GM12878 (cell line): ENCODE data around the gene THBS3. TPM values are rescaled to one million over a fixed set of nuclear protein-coding genes. Genes with fewer than 3 reads are reported as not detected.

Source experiments
- ATAC-seq: fragments of 200-7000 bp; cut with Tn5 transposase; 3 replicates; pipeline ENCODE4 v1.9.1; 2020; ENCODE audit warnings: mild to moderate bottlenecking, moderate library complexity
- BruUV-seq: library from RNA; stranded (reverse); fragments of 400-500 nt; replicated peaks from 2 replicates; lab custom pipeline; 2021; lab: Mats Ljungman, UMichigan
- CTCF ChIA-PET: fragments of 300-600 bp; sonication (Branson Sonifier 250); formaldehyde crosslinking; extraction: SDS; loops from one replicate; lab custom pipeline; 2021; ENCODE audit warnings: inconsistent platforms; lab: Yijun Ruan, JAX
- POLR2A ChIA-PET: fragments of 350-600 bp; formaldehyde crosslinking; extraction: SDS; loops from one replicate; lab custom pipeline; 2021; ENCODE audit warnings: inconsistent platforms; lab: Charles Lee
- RAD21 ChIA-PET: fragments of 300-600 bp; sonication (Branson Sonifier 250); formaldehyde crosslinking; loops from one replicate; lab custom pipeline; 2023; ENCODE audit warnings: antibody characterized with exemption; ENCODE audit not compliant: unreplicated experiment; lab: Charles Lee
- SMC1A ChIA-PET: fragments of 300-600 bp; sonication (Branson Sonifier 250); formaldehyde crosslinking; loops from one replicate; lab custom pipeline; 2023; ENCODE audit not compliant: unreplicated experiment, uncharacterized antibody; lab: Charles Lee
- DNase-seq: peaks from one replicate; pipeline ENCODE4 v3.0.0-alpha.2; 2011; ENCODE audit warnings: low read depth, low spot score
- FAIRE-seq: peaks from 3 replicates; lab custom pipeline; 2011; peaks lifted over from hg19 to GRCh38; lab: Jason Lieb, UNC
- H2AFZ ChIP-seq: 2 replicates; pipeline ENCODE4 v1.6.0; 2011; ENCODE audit warnings: low read depth, low read length, control low read depth; ENCODE audit not compliant: control insufficient read depth
- H3K27ac ChIP-seq: 2 replicates; pipeline ENCODE4 v1.5.1; 2011; ENCODE audit warnings: control low read depth; ENCODE audit not compliant: control insufficient read depth, insufficient read depth
- H3K27me3 ChIP-seq, 2 experiments: replicated peaks in 1 of 2; 2 replicates each; pipeline versions ENCODE4 v1.6.0 to v1.6.1; 2011; ENCODE audit warnings: low read length in 1 of 2; ENCODE audit not compliant: control insufficient read depth in 2 of 2, insufficient read depth in 2 of 2
- H3K36me3 ChIP-seq, 2 experiments: 2 replicates each; pipeline ENCODE4 v1.5.1; 2011; ENCODE audit warnings: low read length in 1 of 2; ENCODE audit not compliant: control insufficient read depth in 2 of 2, insufficient read depth in 2 of 2
- H3K4me1 ChIP-seq: 2 replicates; pipeline ENCODE4 v1.6.1; 2011; ENCODE audit warnings: mild to moderate bottlenecking, low read length, moderate library complexity, mixed read lengths; ENCODE audit not compliant: control insufficient read depth, insufficient read depth
- H3K4me2 ChIP-seq: 2 replicates; pipeline ENCODE4 v1.6.0; 2011; ENCODE audit warnings: control low read depth; ENCODE audit not compliant: control insufficient read depth, insufficient read depth
- H3K4me3 ChIP-seq: fragments of 200-600 bp; sonication (generic); 2 replicates; pipeline ENCODE4 v1.5.1; 2016
- H3K79me2 ChIP-seq: 2 replicates; pipeline ENCODE4 v1.6.0; 2011; ENCODE audit warnings: low read length; ENCODE audit not compliant: control insufficient read depth, insufficient read depth
- H3K9ac ChIP-seq: 2 replicates; pipeline ENCODE4 v1.8.0; 2011; ENCODE audit warnings: low read length, control low read depth, mixed read lengths; ENCODE audit not compliant: control insufficient read depth, insufficient read depth
- H3K9me3 ChIP-seq: replicated peaks from 3 replicates; pipeline ENCODE4 v1.5.1; 2011; ENCODE audit warnings: mild to moderate bottlenecking, low read length; ENCODE audit not compliant: control insufficient read depth, insufficient read depth
- H4K20me1 ChIP-seq: 2 replicates; pipeline ENCODE4 v1.6.0; 2011; ENCODE audit not compliant: control insufficient read depth, insufficient read depth
- ATF7 ChIP-seq: fragments of 450-650 bp; IDR thresholded peaks from 2 replicates; pipeline ENCODE4 v1.6.1; 2016; ENCODE audit warnings: low read depth, mild to moderate bottlenecking
- ELK1 ChIP-seq: IDR thresholded peaks from 2 replicates; pipeline ENCODE4 v1.6.1; 2012; ENCODE audit warnings: low read depth, low read length, improper control_type of control experiment
- MLLT1 ChIP-seq: fragments of 450-650 bp; IDR thresholded peaks from 2 replicates; pipeline ENCODE4 v1.6.1; 2016; ENCODE audit warnings: mild to moderate bottlenecking
- NFIC ChIP-seq: IDR thresholded peaks from 2 replicates; pipeline ENCODE4 v1.6.1; 2012; ENCODE audit warnings: low read depth, mild to moderate bottlenecking, inconsistent platforms, low read length, moderate library complexity
- NRF1 ChIP-seq: conservative IDR thresholded peaks from 2 replicates; pipeline ENCODE4 v1.6.1; 2011; ENCODE audit warnings: mild to moderate bottlenecking, low read depth, low read length, improper control_type of control experiment
- STAT3 ChIP-seq: IDR thresholded peaks from 2 replicates; pipeline ENCODE4 v1.6.1; 2011; ENCODE audit warnings: low read depth, low read length, improper control_type of control experiment
- SUPT20H ChIP-seq: IDR thresholded peaks from 2 replicates; pipeline ENCODE4 v1.6.1; 2011; ENCODE audit warnings: low read depth, mild to moderate bottlenecking, low read length, moderate library complexity, borderline replicate concordance; ENCODE audit not compliant: control insufficient read depth
- WGBS: methylation state at CpG from one replicate; pipeline ENCODE4 v1.1.6; 2016; ENCODE audit warnings: low lambda C conversion rate; ENCODE audit not compliant: insufficient replicate concordance, insufficient coverage; ENCODE audit errors: missing lambda C conversion rate; 5-methylcytosine and 5-hydroxymethylcytosine counted together
- in situ Hi-C: fragments of 300-500 bp; cut with MboI; formaldehyde crosslinking; loops from 9 replicates; pipeline ENCODE4 v1.14.3; 2018; ENCODE audit warnings: mixed read lengths
- intact Hi-C: fragments of 100-400 bp; cut with micrococcal nuclease; formaldehyde crosslinking; loops from one replicate; pipeline ENCODE4 v1.14.2; 2022; ENCODE audit not compliant: unreplicated experiment
- polyA plus RNA-seq, 11 experiments: library from polyadenylated mRNA; depleted of rRNA in 4 of 11; unstranded in 6 of 11; stranded (reverse) in 5 of 11; fragments of >200 nt; fragmentation: Nextera tagmentation in 4 of 11; fragmentation: Illumina TruSeq in 1 of 11; extraction: Ambion mirVana in 4 of 11; extraction: Trizol in 1 of 11; gene quantifications; 1 replicate in 1 of 11; 2 replicates in 10 of 11; pipeline versions ENCODE4 v1.2.1 to v1.2.3, GENCODE V29; 2011 to 2016; ENCODE audit warnings: inconsistent platforms in 2 of 11, missing spikeins in 2 of 11, low read depth in 1 of 11
- total RNA-seq, 4 experiments: library from RNA; depleted of rRNA in 3 of 4; stranded (reverse); fragments of >200 nt in 3 of 4; fragmentation: Illumina TruSeq in 1 of 4; extraction: Trizol in 1 of 4; gene quantifications; 2 replicates each; pipeline versions ENCODE4 v1.2.1 to v1.2.3, GENCODE V29; 2013 to 2021
- TF ChIP-seq, protein P1 (sequence below): fragments of 450-650 bp; IDR thresholded peaks from 2 replicates; pipeline ENCODE4 v1.6.1; 2017; ENCODE audit warnings: antibody characterized with exemption, mild to moderate bottlenecking, moderate library complexity
- TF ChIP-seq, protein P2 (sequence below): fragments of 150-350 bp; IDR thresholded peaks from 2 replicates; pipeline ENCODE4 v1.6.1; 2014; ENCODE audit warnings: mild to moderate bottlenecking, low read depth, low read length

Gene THBS3
- total and polyA plus RNA-seq, 10 of the 15 experiments (the other 5 are each of a cell fraction or from before 2014, with no cell fraction given): 0.66 to 3.6 (median 2.0) TPM

DNA sequence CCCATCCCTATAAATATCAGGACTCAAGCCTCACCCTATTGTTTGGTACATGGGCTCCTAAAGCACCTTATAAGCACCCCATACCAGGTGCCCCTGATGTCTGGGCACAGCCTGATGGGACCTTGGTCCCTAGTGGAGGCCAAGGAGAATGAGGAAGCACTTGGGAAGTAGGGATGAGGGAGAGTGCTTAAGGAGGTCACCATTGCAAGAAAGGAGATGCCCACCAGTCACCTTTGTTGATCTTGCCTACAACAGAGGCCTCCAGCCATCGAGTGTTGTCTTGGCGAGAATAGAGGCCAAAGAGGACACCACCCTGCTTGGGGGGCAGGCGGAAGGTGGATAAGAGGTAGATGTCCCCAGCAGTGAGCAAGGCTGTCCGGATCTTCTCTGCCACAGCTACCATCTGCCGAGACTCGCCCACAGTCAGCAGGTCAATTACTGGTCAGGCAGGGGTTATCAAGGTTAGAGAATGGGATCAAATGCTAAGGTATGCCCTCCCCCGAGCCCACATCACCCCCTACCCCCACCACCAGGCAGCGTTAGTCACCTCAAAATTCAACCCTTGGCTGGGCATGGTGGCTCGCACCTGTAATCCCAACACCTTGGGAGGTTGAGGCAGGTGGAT lies 1.6 kb downstream of the THBS3 start (continued):
- no peak for TF ChIP-seq MLLT1
- TF ChIP-seq STAT3: no peak

- FAIRE-seq (no peak), ATAC-seq (no peak), DNase-seq (no peak)
- H3K27ac ChIP-seq: no peak overlapping the region
- POLR2A ChIA-PET: interaction anchor here (0.6 kb wide), 1 partner anchor 41 kb away, joined by 3 read pairs; no protein-coding TSS in a partner anchor
- no peak overlapping the region for H3K4me2 ChIP-seq
- H3K9ac ChIP-seq: no peak overlapping the region
- H2AFZ ChIP-seq: no peak overlapping the region
- no peaks in the 10 kb centered on the region; a peak in 1 of 4 replicates for H3K27me3 ChIP-seq
- WGBS: 83% methylated on average over 14 of the region's 14 CpGs
- no TSS peak for BruUV-seq
- SMC1A ChIA-PET: interaction anchor here (1.2 kb wide), 1 partner anchor 38 kb away, joined by 3 read pairs; no protein-coding TSS in a partner anchor
- CTCF ChIA-PET: interaction anchor here (0.6 to 5.7 kb wide), 6 partner anchors 11 to 405 kb away, joined by 3 to 154 read pairs (median 6); partner anchors contain the start of genes KRTCAP2 and MSTO1
- H3K4me1 ChIP-seq: peaks cover 14% of the 10 kb centered on the region
- H3K79me2 ChIP-seq: peaks cover 10% of the 10 kb centered on the region
- RAD21 ChIA-PET: interaction anchor here (1.4 kb wide), 1 partner anchor 21 kb away, joined by 4 read pairs; no protein-coding TSS in a partner anchor
- in situ Hi-C loops: no loop called here
- no peaks in the 10 kb centered on the region for H4K20me1 ChIP-seq
- intact Hi-C loops: loop anchor here (5.0 kb wide), 2 partner anchors 37 to 387 kb away; a partner anchor contains a TSS
- H3K9me3 ChIP-seq: no peaks in the 10 kb centered on the region
- no peaks in the 10 kb centered on the region for H3K36me3 ChIP-seq
- no peak overlapping the region for H3K4me3 ChIP-seq
- TF ChIP-seq SUPT20H (no peak), NFIC (no peak), NRF1 (no peak), ATF7 (no peak), ELK1 (no peak)
- TF ChIP-seq, protein P1, sequence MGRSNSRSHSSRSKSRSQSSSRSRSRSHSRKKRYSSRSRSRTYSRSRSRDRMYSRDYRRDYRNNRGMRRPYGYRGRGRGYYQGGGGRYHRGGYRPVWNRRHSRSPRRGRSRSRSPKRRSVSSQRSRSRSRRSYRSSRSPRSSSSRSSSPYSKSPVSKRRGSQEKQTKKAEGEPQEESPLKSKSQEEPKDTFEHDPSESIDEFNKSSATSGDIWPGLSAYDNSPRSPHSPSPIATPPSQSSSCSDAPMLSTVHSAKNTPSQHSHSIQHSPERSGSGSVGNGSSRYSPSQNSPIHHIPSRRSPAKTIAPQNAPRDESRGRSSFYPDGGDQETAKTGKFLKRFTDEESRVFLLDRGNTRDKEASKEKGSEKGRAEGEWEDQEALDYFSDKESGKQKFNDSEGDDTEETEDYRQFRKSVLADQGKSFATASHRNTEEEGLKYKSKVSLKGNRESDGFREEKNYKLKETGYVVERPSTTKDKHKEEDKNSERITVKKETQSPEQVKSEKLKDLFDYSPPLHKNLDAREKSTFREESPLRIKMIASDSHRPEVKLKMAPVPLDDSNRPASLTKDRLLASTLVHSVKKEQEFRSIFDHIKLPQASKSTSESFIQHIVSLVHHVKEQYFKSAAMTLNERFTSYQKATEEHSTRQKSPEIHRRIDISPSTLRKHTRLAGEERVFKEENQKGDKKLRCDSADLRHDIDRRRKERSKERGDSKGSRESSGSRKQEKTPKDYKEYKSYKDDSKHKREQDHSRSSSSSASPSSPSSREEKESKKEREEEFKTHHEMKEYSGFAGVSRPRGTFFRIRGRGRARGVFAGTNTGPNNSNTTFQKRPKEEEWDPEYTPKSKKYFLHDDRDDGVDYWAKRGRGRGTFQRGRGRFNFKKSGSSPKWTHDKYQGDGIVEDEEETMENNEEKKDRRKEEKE: no peak
- TF ChIP-seq, protein P2, sequence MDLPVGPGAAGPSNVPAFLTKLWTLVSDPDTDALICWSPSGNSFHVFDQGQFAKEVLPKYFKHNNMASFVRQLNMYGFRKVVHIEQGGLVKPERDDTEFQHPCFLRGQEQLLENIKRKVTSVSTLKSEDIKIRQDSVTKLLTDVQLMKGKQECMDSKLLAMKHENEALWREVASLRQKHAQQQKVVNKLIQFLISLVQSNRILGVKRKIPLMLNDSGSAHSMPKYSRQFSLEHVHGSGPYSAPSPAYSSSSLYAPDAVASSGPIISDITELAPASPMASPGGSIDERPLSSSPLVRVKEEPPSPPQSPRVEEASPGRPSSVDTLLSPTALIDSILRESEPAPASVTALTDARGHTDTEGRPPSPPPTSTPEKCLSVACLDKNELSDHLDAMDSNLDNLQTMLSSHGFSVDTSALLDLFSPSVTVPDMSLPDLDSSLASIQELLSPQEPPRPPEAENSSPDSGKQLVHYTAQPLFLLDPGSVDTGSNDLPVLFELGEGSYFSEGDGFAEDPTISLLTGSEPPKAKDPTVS: no peak
Observed at GRCh38 chr1:155205035-155205434, 2.7 kb downstream of the THBS3 start.
